ENCODE data around the gene SLC44A1.

- TF ChIP-seq EP300 (IDR thresholded peaks at IDR 0.05) (no peak), POLR2AphosphoS5 (IDR thresholded peaks at IDR 0.05) (no peak), CTCF (IDR thresholded peaks at IDR 0.05) (no peak)
Measured at GRCh38 chr9:105255421-105255820, 11.0 kb downstream of the SLC44A1 start.

Measured in esophagus muscularis mucosa (tissue), 4 donors.